Ammon's horn (tissue), 1 donor: Measurements from ENCODE around the gene KIAA1958.
"Not testable (repeated sequence)": the region's sequence is repeated elsewhere in the genome, so short reads cannot be mapped to it uniquely, and the experiment has no call there.

ENCODE experiments used
- DNase-seq: peaks from one replicate; pipeline ENCODE4 v3.0.0-alpha.2; 2016; ENCODE audit warnings: low spot score

Gene KIAA1958

GRCh38 chr9:112555844-112556482, 69.3 kb downstream of the KIAA1958 start:
- no peak for DNase-seq

DNA sequence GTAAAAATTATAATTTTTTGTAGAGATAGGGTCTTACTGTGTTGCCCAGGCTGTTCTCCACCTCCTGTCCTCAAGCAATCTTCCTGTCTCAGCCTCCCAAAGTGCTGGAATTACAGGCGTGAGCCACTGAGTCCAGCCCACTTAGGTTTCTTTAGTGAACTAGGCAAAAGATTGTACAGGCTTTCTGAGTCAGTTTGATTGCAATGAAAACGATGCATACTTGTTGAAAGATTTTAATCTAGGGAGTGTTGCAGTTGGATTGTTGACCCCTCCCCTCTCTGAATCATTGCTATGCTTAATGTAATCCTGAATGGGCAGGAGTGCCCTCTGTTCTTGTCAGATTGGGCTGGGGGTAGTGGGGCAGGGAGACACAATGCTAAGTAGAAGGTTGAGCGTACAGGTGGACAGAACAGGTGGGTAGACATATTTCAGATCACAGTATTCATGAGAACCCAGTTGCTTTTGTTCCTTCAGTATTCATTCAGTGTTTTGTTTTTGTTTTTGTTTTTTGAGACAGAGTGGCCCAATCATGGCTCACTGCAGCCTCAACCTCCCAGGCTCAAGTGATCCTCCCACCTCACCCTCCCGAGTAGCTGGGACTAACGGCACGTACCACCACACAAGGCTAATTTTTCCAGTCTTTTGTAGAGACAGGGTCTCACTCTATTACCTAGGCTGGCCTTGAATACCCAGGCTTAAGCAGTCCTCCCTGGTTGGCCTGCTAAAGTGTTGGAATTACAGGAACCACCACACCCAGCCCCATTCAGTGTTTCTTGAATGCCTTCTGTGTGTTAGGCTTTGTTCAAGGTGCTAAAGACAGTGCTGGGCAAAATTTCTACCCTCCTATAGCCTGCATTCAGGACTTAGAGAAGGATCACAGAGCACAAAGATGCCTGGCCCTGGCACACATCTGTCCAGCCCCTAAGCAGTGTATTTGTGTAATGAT, 70.1 kb downstream of the KIAA1958 start:
- DNase-seq = no peak

GRCh38 chr9:112558476-112558875, 71.8 kb downstream of the KIAA1958 start:
- DNase-seq = no peak

GRCh38 chr9:112558978-112559377, 72.4 kb downstream of the KIAA1958 start:
- DNase-seq = no peak

GRCh38 chr9:112559629-112560413, 73.2 kb downstream of the KIAA1958 start:
- no peak for DNase-seq

DNA sequence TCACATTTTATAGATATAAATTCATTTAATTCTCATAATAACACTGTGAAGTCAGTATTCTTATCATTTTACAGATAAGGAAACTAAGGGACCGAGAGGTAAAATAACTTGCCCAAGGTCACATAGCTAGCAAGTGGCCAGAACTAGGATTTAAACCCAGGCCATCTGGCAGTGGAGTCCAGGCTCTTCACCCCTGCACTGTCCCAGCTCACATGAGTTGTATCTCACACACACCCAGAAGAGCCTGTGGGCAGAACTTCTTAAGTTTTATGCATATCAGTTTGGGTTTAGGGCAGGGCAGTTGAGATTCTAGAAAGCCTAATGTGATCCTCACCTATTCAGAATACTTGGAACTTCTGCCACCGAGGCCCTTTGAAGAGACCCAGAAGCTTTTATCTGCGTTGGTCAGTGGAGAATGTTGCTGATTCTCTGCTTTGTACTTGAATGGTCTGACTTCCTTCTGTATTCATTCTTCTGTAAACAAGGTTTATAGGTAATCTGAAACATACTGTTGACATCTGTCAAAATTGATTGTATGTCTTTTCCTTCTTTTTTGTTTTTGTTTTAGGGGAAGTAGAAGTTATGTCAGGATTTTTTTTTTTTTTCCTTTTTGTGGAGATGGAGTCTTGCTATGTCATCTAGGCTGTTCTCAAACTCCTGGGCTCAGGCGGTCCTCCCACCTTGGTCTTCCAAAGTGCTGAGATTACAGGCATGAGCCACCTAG, 75.8 kb downstream of the KIAA1958 start:
- DNase-seq = no peak

GRCh38 chr9:112569186-112569585, 82.6 kb downstream of the KIAA1958 start:
- no peak for DNase-seq

GRCh38 chr9:112570671-112571167, 84.1 kb downstream of the KIAA1958 start:
- peak; percentile 85 for DNase-seq

DNA sequence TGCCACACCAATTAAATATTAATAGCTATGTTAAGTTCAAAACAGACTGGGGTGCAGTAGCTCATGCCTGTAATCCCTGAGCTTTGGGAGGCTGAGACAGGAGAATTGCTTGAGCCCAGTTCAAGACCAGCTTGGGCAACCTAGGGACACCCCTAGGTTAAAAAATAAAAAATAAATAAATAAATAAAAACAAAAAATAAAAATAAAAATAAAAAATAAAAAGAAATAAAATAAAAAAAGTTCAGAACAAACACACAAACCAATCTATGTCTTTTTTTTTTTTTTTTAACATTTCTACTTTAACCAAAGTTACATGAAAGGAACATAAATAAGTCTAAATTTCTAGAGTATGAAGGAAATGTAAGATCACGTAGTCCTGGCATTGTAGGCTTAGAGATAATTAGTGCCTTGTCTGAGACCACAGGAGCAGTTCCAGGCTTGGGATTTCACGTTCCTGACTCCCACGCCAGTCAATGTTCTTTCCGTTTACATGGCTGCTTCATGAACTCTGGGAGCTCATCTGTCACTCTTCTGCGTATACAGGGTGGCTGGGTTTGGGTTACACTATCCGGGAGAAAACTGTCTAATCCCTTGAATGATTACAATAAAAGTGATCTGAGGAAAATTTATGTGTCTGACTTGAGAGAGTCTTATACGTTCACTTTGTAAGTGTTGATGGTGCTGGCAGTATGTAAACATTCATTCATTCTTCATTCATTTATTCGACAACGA, 85.2 kb downstream of the KIAA1958 start:
- no peak for DNase-seq

DNA sequence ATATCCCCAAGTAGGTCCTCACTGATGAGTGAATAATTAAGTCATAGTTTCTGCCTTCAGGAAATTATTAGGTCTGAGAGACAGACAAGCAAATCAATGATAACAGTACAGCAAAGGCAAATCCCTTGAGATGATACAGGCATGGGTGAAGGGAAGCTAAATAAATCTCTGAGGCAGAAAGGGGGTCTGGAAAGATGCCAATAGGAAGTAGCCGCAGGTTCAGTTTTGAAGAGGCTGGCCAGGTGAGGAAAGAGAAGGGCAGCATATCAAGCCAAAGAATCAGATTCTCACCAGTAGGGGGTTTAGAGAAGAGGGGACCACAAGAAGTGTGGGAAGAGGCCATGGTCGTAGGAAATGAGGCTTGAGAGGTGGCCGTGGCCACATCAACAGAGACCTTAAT, 85.8 kb downstream of the KIAA1958 start:
- no peak for DNase-seq

DNA sequence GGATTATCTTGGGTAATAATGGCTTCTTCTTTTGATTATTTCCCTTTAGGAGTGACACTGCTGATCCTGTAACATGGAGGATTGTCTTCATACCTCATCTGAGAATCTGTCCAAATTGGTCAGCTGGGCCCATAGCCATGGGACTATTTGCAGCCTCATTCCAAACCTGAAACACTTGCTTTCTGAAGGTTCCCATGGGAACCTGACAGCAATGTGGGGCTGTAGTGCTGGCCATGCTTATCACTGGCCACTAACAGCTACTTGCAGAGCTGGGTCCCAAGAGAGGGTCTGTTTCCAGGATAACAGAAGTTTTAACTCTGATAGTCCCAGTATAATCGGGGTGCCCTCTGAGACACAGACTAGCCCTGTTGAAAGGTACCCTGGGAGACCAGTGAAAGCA, 87.4 kb downstream of the KIAA1958 start:
- no peak for DNase-seq

DNA sequence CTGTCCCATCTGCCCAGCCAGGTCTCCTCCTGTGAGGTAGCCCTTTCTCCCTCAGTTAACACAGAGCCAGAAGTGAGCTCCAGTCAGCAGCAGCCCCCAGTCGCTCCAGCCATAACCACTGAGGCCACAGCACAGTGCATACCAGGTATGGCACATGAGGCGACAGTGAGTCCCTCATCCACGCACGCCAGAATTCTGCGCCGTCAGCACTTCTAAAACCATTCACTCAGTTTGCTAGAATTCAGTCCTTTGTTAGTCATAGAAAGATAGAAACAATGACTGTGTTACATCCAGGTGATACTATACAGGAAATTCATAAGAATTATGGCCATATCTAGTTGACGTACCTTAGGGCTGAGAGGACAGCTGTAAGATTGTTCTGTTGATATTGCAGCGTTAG, 88.5 kb downstream of the KIAA1958 start:
- DNase-seq = no peak

GRCh38 chr9:112581469-112582176, 95.0 kb downstream of the KIAA1958 start:
- DNase-seq = no peak

DNA sequence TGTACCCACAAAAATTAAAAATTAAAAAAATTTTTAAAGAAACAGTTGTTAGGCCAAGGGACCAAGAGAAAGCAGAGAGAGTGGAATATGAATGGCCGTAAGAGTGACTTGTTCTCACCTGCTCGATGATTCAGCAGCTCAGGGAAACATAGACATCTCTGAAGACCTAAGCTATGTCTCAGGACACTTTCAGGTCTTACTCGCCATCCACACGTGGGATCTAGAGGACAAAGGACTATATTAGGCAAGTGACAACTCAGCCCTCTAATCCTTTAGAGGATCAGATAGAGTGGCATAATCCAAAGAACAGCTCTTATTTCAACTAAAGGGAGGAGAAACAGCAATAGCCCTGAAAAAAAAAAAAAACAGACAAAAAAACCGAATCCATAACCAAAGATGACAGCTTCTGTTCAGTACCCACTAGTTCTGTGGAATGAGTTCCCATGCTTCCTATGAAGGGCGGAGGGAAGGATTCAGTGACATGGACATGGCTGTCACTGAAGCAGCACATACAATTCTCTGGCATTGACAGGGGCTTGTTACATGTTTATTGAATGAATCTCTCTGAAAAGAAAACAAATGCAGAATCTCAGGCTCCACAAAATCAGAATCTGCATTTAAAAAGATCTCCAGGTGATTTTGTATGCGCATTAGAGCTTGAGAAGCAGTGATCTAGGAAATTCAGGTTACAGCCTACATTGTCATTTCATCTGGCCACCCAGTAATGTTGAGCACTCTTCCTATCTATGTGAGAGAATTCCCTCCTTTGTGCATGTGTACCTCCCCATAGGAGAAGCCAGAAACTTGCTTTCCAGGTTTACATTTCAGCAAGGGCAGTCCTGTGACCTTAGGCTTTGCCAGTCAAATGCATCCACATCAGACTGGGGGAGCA, 96.0 kb downstream of the KIAA1958 start:
- DNase-seq = no peak

GRCh38 chr9:112586599-112587155, 100.0 kb downstream of the KIAA1958 start:
- DNase-seq = no peak

- DNase-seq = not testable (repeated sequence)
Observed at GRCh38 chr9:112591875-112592274, 105.2 kb downstream of the KIAA1958 start.

DNA sequence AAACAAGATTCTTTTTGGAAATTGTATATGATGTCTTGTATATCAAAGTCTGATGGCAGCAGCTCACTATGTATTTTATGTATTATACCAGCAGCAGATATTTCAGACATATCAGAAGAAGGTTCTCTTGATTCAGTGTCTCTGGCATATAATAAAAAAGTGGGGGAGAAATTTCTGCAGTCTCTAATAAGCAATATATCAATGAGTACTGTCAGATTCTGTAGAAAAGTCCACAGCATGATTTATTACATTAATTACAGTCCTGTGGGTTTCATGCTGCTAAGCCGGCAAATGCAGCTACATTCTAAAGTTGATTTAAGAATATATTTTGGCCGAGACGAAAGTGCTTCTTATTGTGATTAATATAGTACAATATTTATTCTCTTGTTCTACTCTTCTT, 113.1 kb downstream of the KIAA1958 start:
- no peak for DNase-seq

- DNase-seq = no peak
Observed at GRCh38 chr9:112601636-112602035, 115.0 kb downstream of the KIAA1958 start.

GRCh38 chr9:112604790-112605189, 118.2 kb downstream of the KIAA1958 start:
- DNase-seq = no peak
